ENCODE data around the gene PTTG1IP.

PTTG1IP gene

GRCh38 chr21:44838039-44838895, 35.2 kb downstream of the PTTG1IP start:
- POLR2A ChIA-PET (ENCODE audit: low non-redundant PET): no interaction called here
- CTCF ChIA-PET: no interaction called here
- H3K27ac ChIP-seq: no peak overlapping the region
- TF ChIP-seq CTCF (conservative IDR thresholded peaks at IDR 0.05; ENCODE audit: low read depth): no peak
- no peak for DNase-seq (ENCODE audit: low spot score)

GRCh38 chr21:44837537-44837936, 36.0 kb downstream of the PTTG1IP start:
- no peak for DNase-seq (ENCODE audit: low spot score)
- CTCF ChIA-PET: interaction anchor here (0.6 kb wide), 1 partner anchor 58 kb away, joined by 8 read pairs; no protein-coding TSS in a partner anchor
- no peak for TF ChIP-seq CTCF (conservative IDR thresholded peaks at IDR 0.05; ENCODE audit: low read depth)
- POLR2A ChIA-PET (ENCODE audit: low non-redundant PET): no interaction called here
- H3K27ac ChIP-seq: no peak overlapping the region

- ChIA-PET CTCF (interaction anchor here (0.6 kb wide), 2 partner anchors 58 to 1648 kb away, joined by 8 read pairs; no protein-coding TSS in a partner anchor), POLR2A (ENCODE audit: low non-redundant PET) (no interaction called here)
- no peak for DNase-seq (ENCODE audit: low spot score)
- no peak for TF ChIP-seq CTCF (conservative IDR thresholded peaks at IDR 0.05; ENCODE audit: low read depth)
- no peak overlapping the region for H3K27ac ChIP-seq
Observed at GRCh38 chr21:44836666-44837471, 36.6 kb downstream of the PTTG1IP start.

- TF ChIP-seq CTCF (conservative IDR thresholded peaks at IDR 0.05; ENCODE audit: low read depth): no peak
- POLR2A ChIA-PET (ENCODE audit: low non-redundant PET): no interaction called here
- DNase-seq (ENCODE audit: low spot score): no peak
- H3K27ac ChIP-seq: no peak overlapping the region
- CTCF ChIA-PET: no interaction called here
Observed at GRCh38 chr21:44836349-44836665, 37.2 kb downstream of the PTTG1IP start.

- H3K27ac ChIP-seq: no peak overlapping the region
- ChIA-PET CTCF (interaction anchor here (1.0 kb wide), 1 partner anchor 35 kb away, joined by 4 read pairs; no protein-coding TSS in a partner anchor), POLR2A (ENCODE audit: low non-redundant PET) (no interaction called here)
- TF ChIP-seq CTCF (conservative IDR thresholded peaks at IDR 0.05; ENCODE audit: low read depth): no peak
- no peak for DNase-seq (ENCODE audit: low spot score)
Observed at GRCh38 chr21:44835647-44835973, 37.9 kb downstream of the PTTG1IP start.

- ChIA-PET CTCF (interaction anchor here (1.0 kb wide), 1 partner anchor 35 kb away, joined by 4 read pairs; no protein-coding TSS in a partner anchor), POLR2A (ENCODE audit: low non-redundant PET) (no interaction called here)
- H3K27ac ChIP-seq: no peak overlapping the region
- no peak for TF ChIP-seq CTCF (conservative IDR thresholded peaks at IDR 0.05; ENCODE audit: low read depth)
- no peak for DNase-seq (ENCODE audit: low spot score)
Observed at GRCh38 chr21:44834951-44835646, 38.4 kb downstream of the PTTG1IP start.
